CD14-positive monocyte (primary cell): ENCODE measurements around the gene TTC7B. TPM values are rescaled to one million over a fixed set of nuclear protein-coding genes. Genes with fewer than 3 reads are reported as not detected.

ENCODE experiments used
- DNase-seq, 3 donors: peaks; one replicate each; pipeline ENCODE4 v3.0.0-alpha.2; 2011 to 2022
- H2AFZ ChIP-seq: 2 replicates; pipeline ENCODE4 v1.6.0; 2012; ENCODE audit warnings: mild to moderate bottlenecking, low read depth, low read length, inconsistent platforms; ENCODE audit not compliant: insufficient read depth, poor library complexity, severe bottlenecking
- H3K27ac ChIP-seq, 2 donors: 1 replicate in 1 of 2; 2 replicates in 1 of 2; pipeline ENCODE4 v1.5.1; 2012 to 2013; ENCODE audit warnings: low read length in 2 of 2, control low read depth in 1 of 2, inconsistent platforms in 1 of 2, low read depth in 1 of 2, mild to moderate bottlenecking in 1 of 2
- H3K27me3 ChIP-seq, 2 donors: one replicate each; pipeline versions ENCODE4 v1.6.0 to v1.6.1; 2011 to 2013; ENCODE audit warnings: low read length in 2 of 2; ENCODE audit not compliant: control insufficient read depth in 2 of 2, insufficient read depth in 2 of 2
- H3K36me3 ChIP-seq, 2 donors: replicated peaks in 1 of 2; 1 replicate in 1 of 2; 2 replicates in 1 of 2; pipeline versions ENCODE4 v1.5.1 to v1.6.1; 2012 to 2013; ENCODE audit warnings: low read length in 2 of 2, control low read depth in 1 of 2, inconsistent platforms in 1 of 2, mild to moderate bottlenecking in 1 of 2; ENCODE audit not compliant: insufficient read depth in 2 of 2, control insufficient read depth in 1 of 2
- H3K4me1 ChIP-seq, 2 donors: 1 replicate in 1 of 2; 2 replicates in 1 of 2; pipeline versions ENCODE4 v1.5.1 to v1.6.1; 2012 to 2013; ENCODE audit warnings: low read length in 2 of 2, control low read depth in 1 of 2, inconsistent platforms in 1 of 2, mild to moderate bottlenecking in 1 of 2, moderate library complexity in 1 of 2; ENCODE audit not compliant: insufficient read depth in 2 of 2, control insufficient read depth in 1 of 2
- H3K4me2 ChIP-seq: replicated peaks from 2 replicates; pipeline ENCODE3; 2012; ENCODE audit warnings: low read length, moderate library complexity, mild to moderate bottlenecking; ENCODE audit not compliant: poor library complexity, severe bottlenecking; ENCODE audit errors: extremely low read depth
- H3K4me3 ChIP-seq, 3 experiments: fragments of 200-600 bp in 1 of 3; sonication (generic) in 1 of 3; replicated peaks in 1 of 3; 1 replicate in 2 of 3; 2 replicates in 1 of 3; pipeline ENCODE4 v1.5.1; 2011 to 2013; ENCODE audit warnings: low read length in 3 of 3, mild to moderate bottlenecking in 3 of 3, control low read depth in 2 of 3, low read depth in 2 of 3, inconsistent platforms in 1 of 3, moderate library complexity in 1 of 3
- H3K79me2 ChIP-seq: 2 replicates; pipeline ENCODE4 v1.6.0; 2012; ENCODE audit warnings: mild to moderate bottlenecking, control low read depth, inconsistent platforms, low read length, moderate library complexity; ENCODE audit not compliant: insufficient read depth
- H3K9ac ChIP-seq: 2 replicates; pipeline ENCODE4 v1.6.0; 2017; ENCODE audit warnings: low read length, mild to moderate bottlenecking; ENCODE audit not compliant: insufficient read depth, poor library complexity, severe bottlenecking
- H3K9me3 ChIP-seq, 2 donors: replicated peaks in 1 of 2; 1 replicate in 1 of 2; 2 replicates in 1 of 2; pipeline versions ENCODE4 v1.5.1 to v1.6.1; 2012 to 2013; ENCODE audit warnings: low read length in 2 of 2, control low read depth in 1 of 2; ENCODE audit not compliant: control insufficient read depth in 1 of 2, insufficient read depth in 1 of 2
- H4K20me1 ChIP-seq: 2 replicates; pipeline ENCODE4 v1.6.0; 2012; ENCODE audit warnings: mild to moderate bottlenecking, low read length, control low read depth, moderate library complexity; ENCODE audit not compliant: insufficient read depth
- H3K27ac Mint-ChIP-seq, 7 donors: one replicate each; pipeline ENCODE4 v1.8.0; 2020; ENCODE audit warnings: mild to moderate bottlenecking in 7 of 7, mixed read lengths in 7 of 7, moderate library complexity in 6 of 7, inconsistent platforms in 2 of 7
- H3K27me3 Mint-ChIP-seq, 3 donors: one replicate each; pipeline ENCODE4 v1.8.0; 2021 to 2022; ENCODE audit warnings: low read depth in 3 of 3, mild to moderate bottlenecking in 3 of 3, mixed read lengths in 3 of 3, moderate library complexity in 3 of 3, inconsistent platforms in 1 of 3
- H3K36me3 Mint-ChIP-seq, 2 donors: one replicate each; pipeline ENCODE4 v1.8.0; 2020; ENCODE audit warnings: mixed read lengths in 2 of 2, inconsistent platforms in 1 of 2, mild to moderate bottlenecking in 1 of 2
- H3K4me1 Mint-ChIP-seq: one replicate; pipeline ENCODE4 v1.8.0; 2020; ENCODE audit warnings: mild to moderate bottlenecking, mixed read lengths
- H3K4me3 Mint-ChIP-seq, 2 donors: one replicate each; pipeline ENCODE4 v1.8.0; 2020; ENCODE audit warnings: mild to moderate bottlenecking in 2 of 2, mixed read lengths in 2 of 2, moderate library complexity in 1 of 2
- H3K9me3 Mint-ChIP-seq, 7 donors: one replicate each; pipeline ENCODE4 v1.8.0; 2020 to 2022; ENCODE audit warnings: mixed read lengths in 7 of 7, mild to moderate bottlenecking in 6 of 7, moderate library complexity in 6 of 7, inconsistent platforms in 2 of 7
- CTCF ChIP-seq: fragments of 200-600 bp; IDR thresholded peaks from one replicate; pipeline ENCODE4 v1.8.0; 2022; ENCODE audit warnings: antibody characterized with exemption, mild to moderate bottlenecking
- WGBS: methylation state at CpG from one replicate; pipeline ENCODE4 v1.1.5; 2013; ENCODE audit warnings: missing lambda C conversion rate; ENCODE audit not compliant: insufficient coverage; 5-methylcytosine and 5-hydroxymethylcytosine counted together
- intact Hi-C, 2 donors: fragments of 100-400 bp; cut with micrococcal nuclease; formaldehyde crosslinking; loops; one replicate each; pipeline versions ENCODE4 v1.15.0 to v1.15.1; 2023
- polyA plus RNA-seq, 3 donors: library from polyadenylated mRNA; depleted of rRNA in 1 of 3; unstranded in 2 of 3; stranded (reverse) in 1 of 3; fragments of 300-500 nt in 2 of 3; fragments of >200 nt in 1 of 3; fragmentation: Illumina TruSeq in 2 of 3; gene quantifications; 1 replicate in 2 of 3; 2 replicates in 1 of 3; pipeline ENCODE4 v1.2.3, GENCODE V29; 2012 to 2021

Gene TTC7B
- polyA plus RNA-seq, 3 donors = 0.87 to 2.6 (median 1.2) TPM

GRCh38 chr14:90511252-90511651 is 305.0 kb downstream of the TTC7B start:
- Histone ChIP-seq H3K27ac (no peak overlapping the region), H3K9me3 (no peaks in the 10 kb centered on the region), H4K20me1 (no peaks in the 10 kb centered on the region), H3K4me1 (no peaks in the 10 kb centered on the region), H3K4me3 (no peak overlapping the region), H3K27me3 (peaks cover 0 to 10% of the 10 kb centered on the region in 2 donors), H3K4me2 (no peak overlapping the region), H3K9ac (no peak overlapping the region), H2AFZ (no peak overlapping the region), H3K36me3 (no peaks in the 10 kb centered on the region), H3K79me2 (no peaks in the 10 kb centered on the region)
- H3K4me1 Mint-ChIP-seq = peaks cover 8% of the 10 kb centered on the region
- no peak for DNase-seq
- H3K9me3 Mint-ChIP-seq = peaks cover 0 to 2% (median 0%) of the 10 kb centered on the region in 7 donors
- no peak overlapping the region for H3K4me3 Mint-ChIP-seq
- intact Hi-C loops = no loop called here
- no peak for TF ChIP-seq CTCF
- no peak overlapping the region for H3K27ac Mint-ChIP-seq
- 100% methylated on average over 1 of the region's 4 CpGs for WGBS
- H3K36me3 Mint-ChIP-seq = no peaks in the 10 kb centered on the region
- H3K27me3 Mint-ChIP-seq = peaks cover 21 to 26% (median 24%) of the 10 kb centered on the region in 3 donors

- no peaks in the 10 kb centered on the region for H3K36me3 Mint-ChIP-seq
- Histone ChIP-seq H3K27me3 (peaks cover 0 to 10% of the 10 kb centered on the region in 2 donors), H3K4me2 (no peak overlapping the region), H2AFZ (no peak overlapping the region), H3K36me3 (no peaks in the 10 kb centered on the region), H3K4me1 (no peaks in the 10 kb centered on the region), H3K4me3 (no peak overlapping the region), H3K9me3 (no peaks in the 10 kb centered on the region), H3K27ac (no peak overlapping the region), H3K79me2 (no peaks in the 10 kb centered on the region), H3K9ac (no peak overlapping the region), H4K20me1 (no peaks in the 10 kb centered on the region)
- intact Hi-C loops = no loop called here
- H3K4me1 Mint-ChIP-seq = peaks cover 8% of the 10 kb centered on the region
- no peak overlapping the region for H3K27ac Mint-ChIP-seq
- WGBS = 74% methylated on average over 8 of the region's 9 CpGs
- peaks cover 21 to 26% (median 24%) of the 10 kb centered on the region in 3 donors for H3K27me3 Mint-ChIP-seq
- H3K9me3 Mint-ChIP-seq = peaks cover 0 to 2% (median 0%) of the 10 kb centered on the region in 7 donors
- no peak for DNase-seq
- TF ChIP-seq CTCF = no peak
- no peak overlapping the region for H3K4me3 Mint-ChIP-seq
These were observed 306.1 kb downstream of the TTC7B start for GRCh38 chr14:90510159-90510558.
